ENCODE results near the gene GRAMD4. TPM values are rescaled to one million over a fixed set of nuclear protein-coding genes. Genes with fewer than 3 reads are reported as not detected.

Gene GRAMD4
- total and polyA plus RNA-seq, 10 of the 15 experiments (the other 5 are each of a cell fraction or from before 2014, with no cell fraction given): 0.21 to 45.5 (median 10.6) TPM

- TF ChIP-seq IRF5 (IDR thresholded peaks at IDR 0.05; ENCODE audit: borderline replicate concordance) (no peak), IRF4 (IDR thresholded peaks at IDR 0.05; ENCODE audit: low read depth, low read length) (no peak), MAX (IDR thresholded peaks at IDR 0.05; ENCODE audit: low read depth, low read length) (no peak), TCF3 (IDR thresholded peaks at IDR 0.05; ENCODE audit: borderline replicate concordance, insufficient read depth, low read depth, low read length) (no peak), CHD2 (IDR thresholded peaks at IDR 0.05; ENCODE audit: borderline replicate concordance, low read depth, low read length) (no peak), LARP7 (IDR thresholded peaks at IDR 0.05) (no peak)
Observed at GRCh38 chr22:46594947-46595298, 25.3 kb upstream of the GRAMD4 start (continued).

GRCh38 chr22:46595545-46595944, 24.6 kb upstream of the GRAMD4 start:
- ChIA-PET POLR2A (no interaction called here), RAD21 (ENCODE audit: unreplicated experiment) (no interaction called here), SMC1A (ENCODE audit: uncharacterized antibody, unreplicated experiment) (no interaction called here), CTCF (no interaction called here)
- no peaks in the 10 kb centered on the region for H4K20me1 ChIP-seq (ENCODE audit: control insufficient read depth, insufficient read depth)
- no peak overlapping the region for H3K9ac ChIP-seq (ENCODE audit: control insufficient read depth, insufficient read depth, low read length)
- no peaks in the 10 kb centered on the region for H3K27me3 ChIP-seq (replicated peaks in 1 of 2; ENCODE audit: control insufficient read depth in 2 of 2, insufficient read depth in 2 of 2, low read length in 1 of 2)
- DNase-seq (ENCODE audit: low read depth, low spot score): no peak
- no peaks in the 10 kb centered on the region for H3K9me3 ChIP-seq (replicated peaks; ENCODE audit: control insufficient read depth, insufficient read depth, low read length)
- H2AFZ ChIP-seq (ENCODE audit: control insufficient read depth, low read depth, low read length): no peak overlapping the region
- BruUV-seq (replicated peaks): no TSS peak
- in situ Hi-C loops (cut with MboI) (no loop called here), intact Hi-C loops (cut with micrococcal nuclease; ENCODE audit: unreplicated experiment) (loop anchor here (10.0 kb wide), 1 partner anchor 179 kb away; no protein-coding TSS in a partner anchor)
- H3K27ac ChIP-seq (ENCODE audit: control insufficient read depth, insufficient read depth): no peak overlapping the region
- H3K79me2 ChIP-seq (ENCODE audit: control insufficient read depth, insufficient read depth, low read length): no peaks in the 10 kb centered on the region; the same call in 1 of the 2 replicates
- WGBS (ENCODE audit: insufficient coverage, insufficient replicate concordance, low lambda C conversion rate, missing lambda C conversion rate): 57% methylated on average over 8 of the region's 8 CpGs
- H3K36me3 ChIP-seq (ENCODE audit: control insufficient read depth in 2 of 2, insufficient read depth in 2 of 2, low read length in 1 of 2): no peaks in the 10 kb centered on the region; a peak in 1 of 4 replicates
- no peak overlapping the region for H3K4me3 ChIP-seq
- ATAC-seq: no peak
- peaks cover 21% of the 10 kb centered on the region for H3K4me1 ChIP-seq (ENCODE audit: control insufficient read depth, insufficient read depth, low read length)
- no peak overlapping the region for H3K4me2 ChIP-seq (ENCODE audit: control insufficient read depth, insufficient read depth)
- no peak for FAIRE-seq
- TF ChIP-seq NFXL1 (IDR thresholded peaks at IDR 0.05; ENCODE audit: borderline replicate concordance) (no peak), ZNF622 (IDR thresholded peaks at IDR 0.05) (no peak), CBX5 (IDR thresholded peaks at IDR 0.05; ENCODE audit: low read depth) (no peak), BCL11A (IDR thresholded peaks at IDR 0.05; ENCODE audit: low read depth, low read length) (no peak), ZNF207 (IDR thresholded peaks at IDR 0.05; ENCODE audit: borderline replicate concordance) (no peak), STAT1 (conservative IDR thresholded peaks at IDR 0.05) (no peak), NKRF (conservative IDR thresholded peaks at IDR 0.05) (no peak), RBBP5 (conservative IDR thresholded peaks at IDR 0.05) (no peak), EGR1 (IDR thresholded peaks at IDR 0.05; ENCODE audit: borderline replicate concordance in 1 of 2, low read depth in 2 of 2, low read length in 2 of 2) (no peak), RB1 (IDR thresholded peaks at IDR 0.05; ENCODE audit: borderline replicate concordance) (no peak), ZBTB33 (IDR thresholded peaks at IDR 0.05) (no peak), ZBED1 (IDR thresholded peaks at IDR 0.05; ENCODE audit: borderline replicate concordance) (no peak), SUZ12 (IDR thresholded peaks at IDR 0.05; ENCODE audit: unreplicated experiment) (no peak)
